ENCODE results near the gene NSG2.

DNA sequence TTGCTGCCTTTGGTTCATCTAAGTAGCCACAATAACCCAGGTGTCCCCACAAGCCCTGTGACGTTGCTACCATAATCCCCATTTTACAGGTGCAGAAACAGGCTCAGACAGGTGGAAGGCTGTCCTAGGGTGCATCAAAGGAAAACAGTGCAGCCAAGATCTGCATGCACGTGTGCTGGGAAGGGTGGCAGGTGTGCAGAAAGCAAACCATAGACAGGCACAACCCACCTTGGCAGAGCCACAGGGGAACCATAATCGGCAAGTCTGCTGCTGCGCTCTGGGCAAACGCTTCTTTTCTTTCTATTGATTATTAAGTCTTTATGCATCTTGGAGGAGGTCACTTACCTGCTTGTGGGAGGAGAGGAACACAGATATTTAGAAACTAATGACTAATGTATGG, 7.1 kb downstream of the NSG2 start:
- TF ChIP-seq CTCF (conservative IDR thresholded peaks at IDR 0.05; ENCODE audit: low read length) (no peak), EZH2phosphoT487 (IDR thresholded peaks at IDR 0.05; ENCODE audit: borderline replicate concordance, low read depth, low read length) (no peak)
